K562 treated with DMSO at 1 percent for 24 hours (cell line): ENCODE results near the gene PIP5KL1. TPM values are rescaled to one million over a fixed set of nuclear protein-coding genes. Genes with fewer than 3 reads are reported as not detected.

Experiments used
- total RNA-seq: library from RNA; unstranded; fragments of 300-600 nt; gene quantifications from 2 replicates; pipeline ENCODE4 v1.2.3, GENCODE V29; 2022; ENCODE audit warnings: low read depth; ENCODE audit not compliant: insufficient read depth

The PIP5KL1 gene
- total RNA-seq: 2.8 and 4.9 TPM in 2 replicates

GRCh38 chr9:127930231-127931091 lies at the start of gene PIP5KL1:
Gene PIP5KL1 (minus strand): TSS chr9:127930777. CDS start chr9:127930752, 25 bp downstream.

GRCh38 chr9:127937388-127938297 lies 7.1 kb upstream of the PIP5KL1 start, which contains the start of gene DPM2:
Gene DPM2 (minus strand): TSS chr9:127937854. CDS start chr9:127937820, 34 bp downstream.

GRCh38 chr9:127916720-127917581 lies 13.6 kb downstream of the PIP5KL1 start, which contains the start of gene ST6GALNAC4:
Gene ST6GALNAC4 (minus strand): TSS chr9:127917041. CDS start chr9:127916419, 622 bp downstream.

GRCh38 chr9:127899128-127899943 lies 31.2 kb downstream of the PIP5KL1 start, which contains the start of gene ST6GALNAC6:
Gene ST6GALNAC6 (minus strand): TSS chr9:127899603. CDS start chr9:127897981, 1,622 bp downstream.

GRCh38 chr9:127877566-127877998 lies 53.0 kb downstream of the PIP5KL1 start, which contains the start of gene AK1:
Gene AK1 (minus strand): TSS chr9:127877675. CDS start chr9:127874617, 3,058 bp downstream.

Other genes with a start within 250 kb of the PIP5KL1 start
- 0.49 TPM in 1 of 2 replicates, not detected in the other for gene CFAP157, start 223.8 kb downstream of the PIP5KL1 start, total RNA-seq
- gene PTRH1, start 215.1 kb downstream of the PIP5KL1 start, total RNA-seq: 21.6 and 28.0 TPM in 2 replicates
- gene TTC16, start 214.7 kb downstream of the PIP5KL1 start, total RNA-seq: not detected in 2 replicates
- 107 and 113 TPM in 2 replicates for gene TOR2A, start 195.5 kb downstream of the PIP5KL1 start, total RNA-seq
- 3.2 and 4.1 TPM in 2 replicates for gene SH2D3C, start 152.1 kb downstream of the PIP5KL1 start, total RNA-seq
- gene CDK9, start 144.7 kb downstream of the PIP5KL1 start, total RNA-seq: 91.4 and 92.0 TPM in 2 replicates
- 61.7 and 73.2 TPM in 2 replicates for gene FPGS, start 127.9 kb downstream of the PIP5KL1 start, total RNA-seq
- gene ENG, start 76.1 kb downstream of the PIP5KL1 start, total RNA-seq: 2.2 and 3.2 TPM in 2 replicates
- 72.9 and 77.4 TPM in 2 replicates for gene AK1, start 53.1 kb downstream of the PIP5KL1 start, total RNA-seq
- gene ST6GALNAC6, start 31.2 kb downstream of the PIP5KL1 start, total RNA-seq: 16.2 and 23.4 TPM in 2 replicates
- 49.0 and 60.9 TPM in 2 replicates for gene ST6GALNAC4, start 13.7 kb downstream of the PIP5KL1 start, total RNA-seq
- gene DPM2, start 7.1 kb upstream of the PIP5KL1 start, total RNA-seq: 71.9 and 76.4 TPM in 2 replicates
- 48.1 and 48.9 TPM in 2 replicates for gene EEIG1, start 50.2 kb upstream of the PIP5KL1 start, total RNA-seq
- 20.5 and 24.2 TPM in 2 replicates for gene NAIF1, start 136.5 kb upstream of the PIP5KL1 start, total RNA-seq
- 40.3 and 40.4 TPM in 2 replicates for gene SLC25A25, start 137.5 kb upstream of the PIP5KL1 start, total RNA-seq
- 66.6 and 70.1 TPM in 2 replicates for gene PTGES2, start 197.0 kb upstream of the PIP5KL1 start, total RNA-seq
- gene LCN2, start 218.7 kb upstream of the PIP5KL1 start, total RNA-seq: not detected in 2 replicates
- 532 and 580 TPM in 2 replicates for gene BBLN, start 229.5 kb upstream of the PIP5KL1 start, total RNA-seq